IPS-NIHi7 (cell line): ENCODE results near the gene RREB1.

Experiments
- DNase-seq: peaks from one replicate; pipeline ENCODE4 v3.0.0; 2012; ENCODE audit warnings: mixed read lengths; ENCODE audit errors: extremely low spot score

RREB1 gene

DNA sequence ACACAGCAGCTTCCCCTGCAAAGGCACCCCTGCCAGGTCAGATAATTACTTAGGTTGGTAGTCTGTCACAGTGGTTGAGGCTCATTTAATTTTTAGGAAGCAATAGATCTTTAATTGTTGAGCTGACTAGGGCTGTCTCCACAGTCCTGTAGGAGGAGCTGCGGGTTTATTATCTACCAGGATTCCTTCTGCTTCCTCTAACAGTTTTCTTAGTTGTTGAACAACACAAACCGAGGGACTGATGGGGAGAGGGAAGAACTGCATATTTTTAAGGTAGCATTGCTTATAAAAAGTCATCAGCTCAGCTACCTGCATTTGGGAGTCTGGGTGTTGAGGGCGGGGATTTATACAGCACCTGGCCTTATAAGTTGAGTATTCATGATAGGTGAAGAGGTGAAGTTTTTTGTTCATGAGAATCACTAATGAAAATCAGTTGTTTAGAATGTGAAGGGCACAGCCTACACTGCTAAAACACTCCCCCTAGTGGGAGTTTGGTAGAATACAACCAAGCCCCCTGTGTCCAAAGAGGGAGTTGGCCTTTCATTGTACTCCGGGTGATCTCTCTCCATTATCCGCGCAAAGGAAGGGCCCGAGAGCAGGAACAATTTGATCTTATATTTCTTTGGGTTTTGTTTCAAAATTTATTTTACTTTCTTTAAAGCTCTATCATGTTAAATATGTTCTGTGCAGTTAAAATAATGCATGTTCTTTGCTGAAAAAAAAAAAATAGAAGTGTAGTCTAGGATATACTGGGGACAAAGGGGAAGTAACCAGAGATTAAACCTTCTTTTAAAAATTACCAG, 135.6 kb downstream of the RREB1 start:
- peak; percentile 80 for DNase-seq

- DNase-seq: no peak
Observed at GRCh38 chr6:7245668-7246393, 138.1 kb downstream of the RREB1 start.

- peak; percentile 29 for DNase-seq
Observed at GRCh38 chr6:7246401-7247178, 138.8 kb downstream of the RREB1 start.

- no peak for DNase-seq
Observed at GRCh38 chr6:7247179-7247456, 139.4 kb downstream of the RREB1 start.

GRCh38 chr6:7247828-7248227, 140.1 kb downstream of the RREB1 start:
- no peak for DNase-seq

DNA sequence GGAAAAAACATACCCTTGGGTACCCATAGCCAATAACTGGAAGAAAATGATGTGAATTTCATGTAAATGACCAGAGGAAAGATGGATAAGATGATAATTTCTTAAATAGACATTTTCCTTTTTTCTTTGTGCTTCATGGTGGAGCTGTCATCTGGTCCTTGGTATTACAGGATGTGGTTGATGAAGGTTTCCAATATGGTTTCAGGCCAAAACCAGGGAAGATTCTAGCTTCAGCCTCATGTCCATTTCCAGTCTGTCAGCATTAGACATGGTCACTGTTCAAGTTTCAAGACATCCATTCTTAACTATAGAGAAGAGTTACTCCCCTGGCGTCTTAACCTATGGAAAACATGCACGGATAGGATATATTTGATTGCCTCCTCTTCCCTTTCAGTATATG, 141.6 kb downstream of the RREB1 start:
- DNase-seq: no peak

DNA sequence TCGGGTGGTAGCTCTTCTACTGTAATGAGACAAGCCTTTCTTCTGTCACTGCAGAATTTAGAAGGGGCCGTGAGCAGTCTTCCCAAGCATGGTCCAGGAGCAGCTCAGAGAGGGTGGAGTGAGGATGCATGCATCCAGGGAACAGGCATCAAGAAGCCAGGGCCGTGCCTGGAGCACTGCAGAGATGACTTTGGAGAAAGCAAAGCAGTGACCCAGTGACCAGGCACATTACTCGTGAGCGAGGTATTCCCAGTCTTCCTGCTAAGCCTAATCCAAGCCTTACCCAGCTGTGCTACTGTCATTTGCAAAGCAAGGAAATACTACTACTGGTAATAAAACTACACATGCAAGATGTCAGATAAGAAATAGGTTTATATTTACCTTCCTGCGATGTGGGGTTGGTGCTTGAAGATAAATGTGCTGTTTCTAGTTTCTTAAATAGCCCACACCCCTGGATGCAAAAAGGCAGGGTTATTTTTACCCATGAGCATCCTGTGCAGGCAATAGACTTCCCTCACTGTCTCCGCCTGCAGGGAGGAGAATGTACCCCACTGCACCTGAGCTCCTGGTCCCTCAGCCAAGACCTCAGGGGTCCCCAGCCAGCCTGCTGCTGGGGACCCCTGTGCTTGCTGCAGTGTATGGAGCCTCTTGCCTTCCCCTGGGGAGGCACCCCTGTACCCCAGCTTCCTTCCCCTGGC, 142.3 kb downstream of the RREB1 start:
- DNase-seq: no peak

GRCh38 chr6:7250812-7251211, 143.1 kb downstream of the RREB1 start:
- no peak for DNase-seq

DNA sequence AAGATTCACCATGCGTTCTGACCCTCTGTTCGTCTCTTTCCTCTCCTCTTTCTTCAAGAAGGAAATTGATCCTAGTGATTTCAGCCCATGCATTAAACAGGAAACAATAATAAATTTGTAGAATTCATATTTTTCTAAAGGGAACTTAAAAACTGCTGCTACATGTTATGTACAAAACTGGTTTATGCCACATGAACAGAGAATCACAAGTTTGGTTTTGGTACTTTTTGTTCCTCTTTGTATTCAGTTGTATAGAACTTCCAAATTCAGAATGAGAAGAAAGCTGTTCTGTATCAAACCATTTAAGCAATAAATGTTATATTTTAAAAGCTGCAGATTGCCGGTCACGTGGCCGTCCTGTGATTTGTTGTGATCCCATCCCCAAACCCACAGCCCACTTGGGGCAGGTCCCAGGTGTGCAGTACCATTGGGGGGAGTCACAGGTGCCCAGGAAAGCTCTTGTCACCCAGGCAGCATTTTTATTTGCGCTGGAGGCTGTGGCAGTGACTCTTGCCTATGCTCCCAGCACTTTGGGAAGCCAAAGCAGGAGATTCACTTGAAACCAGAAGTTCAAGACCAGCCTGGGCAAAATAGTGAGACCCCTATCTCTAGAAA, 144.0 kb downstream of the RREB1 start:
- DNase-seq: no peak

GRCh38 chr6:7252390-7252789, 144.6 kb downstream of the RREB1 start:
- DNase-seq: no peak

GRCh38 chr6:7254980-7255835, 147.4 kb downstream of the RREB1 start:
- no peak for DNase-seq

- DNase-seq: no peak
Observed at GRCh38 chr6:7255918-7256317, 148.2 kb downstream of the RREB1 start.

DNA sequence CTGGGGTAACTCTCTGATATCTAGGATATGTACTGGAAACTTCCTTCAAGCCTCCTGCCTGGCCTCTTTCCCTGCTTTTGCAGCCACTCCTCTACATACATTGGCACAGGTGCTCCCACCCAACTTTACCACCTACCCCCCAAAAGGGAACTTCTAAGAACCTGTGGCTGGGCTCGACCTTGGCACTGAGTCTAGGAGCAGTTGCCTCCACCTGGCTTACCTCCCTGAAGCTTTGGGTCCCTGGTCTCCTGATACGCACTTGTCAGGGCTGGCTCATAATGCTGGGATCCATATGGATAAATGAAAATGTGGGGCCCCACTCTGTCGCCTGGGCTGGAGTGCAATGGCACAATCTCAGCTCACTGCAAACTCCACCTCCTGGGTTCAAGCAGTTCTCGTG, 149.0 kb downstream of the RREB1 start:
- DNase-seq: no peak

DNA sequence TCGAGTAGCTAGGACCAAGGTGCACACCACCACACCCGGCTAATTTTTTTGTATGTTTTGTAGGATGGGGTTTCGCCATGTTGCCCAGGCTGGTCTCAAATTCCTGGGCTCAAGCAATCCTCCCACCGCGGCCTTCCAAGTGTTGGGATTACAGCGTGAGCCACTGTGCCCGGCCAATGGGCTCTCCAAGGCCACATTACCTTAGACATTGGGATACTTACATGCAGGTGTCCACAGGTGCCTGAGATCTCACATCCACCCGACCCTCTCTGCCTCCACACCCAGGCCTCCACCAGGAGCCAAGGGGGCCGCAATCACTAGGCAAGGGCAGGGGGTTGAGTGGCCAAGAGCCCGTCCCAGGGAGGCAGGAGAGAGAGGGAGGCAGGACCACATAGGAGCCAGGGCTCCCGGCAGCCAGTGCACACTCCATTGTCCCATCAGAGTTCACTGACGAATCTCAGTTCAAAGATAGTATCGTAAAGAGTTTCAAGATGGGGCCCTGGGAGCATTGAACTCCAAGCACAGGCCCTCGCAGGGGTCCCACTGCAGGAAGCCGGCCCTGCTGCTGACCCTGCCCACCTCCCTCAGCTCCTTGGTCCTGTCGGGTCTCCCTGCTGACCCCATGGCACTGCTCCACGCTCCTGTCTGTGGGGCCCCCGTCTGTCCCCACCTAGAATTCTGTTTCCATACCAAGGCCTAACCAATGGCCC, 149.9 kb downstream of the RREB1 start:
- DNase-seq: no peak

GRCh38 chr6:7258231-7258763, 150.5 kb downstream of the RREB1 start:
- no peak for DNase-seq

GRCh38 chr6:7260291-7261031, 152.7 kb downstream of the RREB1 start:
- peak; percentile 33 for DNase-seq

GRCh38 chr6:7261032-7261841, 153.5 kb downstream of the RREB1 start:
- DNase-seq: peak; percentile 98

DNA sequence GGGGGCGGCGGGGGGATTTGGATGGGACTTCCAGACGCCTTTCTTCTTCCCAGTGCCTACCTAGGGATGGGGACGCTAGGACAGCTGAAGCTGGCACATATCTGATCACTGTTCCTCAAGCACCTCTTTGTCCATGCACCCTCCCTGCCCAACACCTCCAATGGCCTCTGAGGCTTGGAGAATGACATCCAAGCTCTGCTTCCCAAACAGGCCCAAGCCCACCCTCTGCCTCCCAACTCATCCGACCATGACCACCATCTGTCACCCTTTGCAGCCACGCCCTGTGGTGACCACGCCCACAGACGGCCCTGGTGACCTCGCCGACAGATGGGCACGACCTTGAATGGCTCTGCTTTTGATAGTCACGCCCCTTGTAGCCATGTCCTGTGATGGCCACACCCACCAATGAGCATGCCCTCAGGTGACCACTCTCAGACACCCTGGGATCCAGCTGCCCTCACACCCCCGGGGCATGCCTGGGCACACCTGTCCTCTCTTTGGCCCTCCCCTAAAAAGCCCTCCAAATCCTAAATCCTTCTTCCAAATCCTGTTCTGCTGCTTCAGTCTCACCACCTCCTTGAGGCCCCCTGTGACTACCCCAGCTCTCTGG, 154.2 kb downstream of the RREB1 start:
- peak; percentile 81 for DNase-seq
